HS-27A (cell line): ENCODE measurements around the gene SLC10A1.

ENCODE experiments used
- DNase-seq: peaks from one replicate; pipeline ENCODE4 v3.0.0-alpha.2; 2012; ENCODE audit warnings: low read depth, missing footprints

The SLC10A1 gene

GRCh38 chr14:69808919-69809808 is 12.1 kb upstream of the SLC10A1 start:
- no peak for DNase-seq

GRCh38 chr14:69807192-69807591 is 10.2 kb upstream of the SLC10A1 start:
- DNase-seq: no peak

- no peak for DNase-seq
These were observed 7.9 kb upstream of the SLC10A1 start for GRCh38 chr14:69804902-69805301.

- DNase-seq: no peak
These were observed 6.7 kb upstream of the SLC10A1 start for GRCh38 chr14:69803753-69804152.

- DNase-seq: no peak
These were observed 1.3 kb upstream of the SLC10A1 start for GRCh38 chr14:69798339-69798735.

- no peak for DNase-seq
These were observed 715 bp upstream of the SLC10A1 start for GRCh38 chr14:69797573-69798338.

GRCh38 chr14:69795691-69796090 is 1.4 kb downstream of the SLC10A1 start:
- DNase-seq: no peak

- no peak for DNase-seq
These were observed 2.2 kb downstream of the SLC10A1 start for GRCh38 chr14:69794791-69795190.

GRCh38 chr14:69792887-69793421 is 4.1 kb downstream of the SLC10A1 start:
- no peak for DNase-seq

- DNase-seq: no peak
These were observed 7.9 kb downstream of the SLC10A1 start for GRCh38 chr14:69789118-69789640.

- no peak for DNase-seq
These were observed 10.4 kb downstream of the SLC10A1 start for GRCh38 chr14:69786603-69787002.

GRCh38 chr14:69784942-69785341 is 12.1 kb downstream of the SLC10A1 start:
- no peak for DNase-seq

- DNase-seq: no peak
These were observed 16.1 kb downstream of the SLC10A1 start for GRCh38 chr14:69780952-69781351.

GRCh38 chr14:69780092-69780491 is 16.9 kb downstream of the SLC10A1 start:
- no peak for DNase-seq

GRCh38 chr14:69779088-69779487 is 18.0 kb downstream of the SLC10A1 start:
- no peak for DNase-seq

- DNase-seq: no peak
These were observed 20.1 kb downstream of the SLC10A1 start for GRCh38 chr14:69776875-69777453.

- no peak for DNase-seq
These were observed 22.0 kb downstream of the SLC10A1 start for GRCh38 chr14:69775012-69775411.

- no peak for DNase-seq
These were observed 23.3 kb downstream of the SLC10A1 start for GRCh38 chr14:69773571-69774276.

GRCh38 chr14:69772082-69773017 is 24.7 kb downstream of the SLC10A1 start:
- no peak for DNase-seq

GRCh38 chr14:69771136-69771535 is 25.9 kb downstream of the SLC10A1 start:
- DNase-seq: no peak

GRCh38 chr14:69770559-69770958 is 26.5 kb downstream of the SLC10A1 start:
- DNase-seq: no peak
